ENCODE results near the gene STARD3. TPM values are rescaled to one million over a fixed set of nuclear protein-coding genes. Genes with fewer than 3 reads are reported as not detected.

Gene STARD3
- total and polyA plus RNA-seq, 4 experiments from 2014 or later = 42.2 to 110 (median 73.8) TPM

- Histone ChIP-seq H3K36me3 (ENCODE audit: insufficient read depth, low read length) (no peaks in the 10 kb centered on the region), H3K9me3 (ENCODE audit: control insufficient read depth in 1 of 2, low read length in 2 of 2) (no peaks in the 10 kb centered on the region), H3K27ac (ENCODE audit: low read depth, low read length) (no peak overlapping the region), H3K4me1 (ENCODE audit: insufficient read depth, low read length) (peaks cover 21% of the 10 kb centered on the region), H3K4me3 (ENCODE audit: low read length in 2 of 2) (no peak overlapping the region), H3K27me3 (ENCODE audit: insufficient read depth, low read length) (peaks cover 19% of the 10 kb centered on the region)
- H3K36me3 Mint-ChIP-seq = peaks cover 0 to 1% of the 10 kb centered on the region in 2 donors
- H3K27me3 Mint-ChIP-seq = peaks cover 26 to 32% of the 10 kb centered on the region in 2 donors
- no peaks in the 10 kb centered on the region for H3K9me3 Mint-ChIP-seq
- POLR2A ChIA-PET (ENCODE audit: partially characterized antibody) = interaction anchor here (1.3 to 1.5 kb wide), 2 partner anchors 10 to 103 kb away, joined by 3 to 5 read pairs; partner anchors contain the start of genes MIEN1 and STARD3
- H3K4me3 Mint-ChIP-seq = peak overlapping the region in 6 of 8 donors; percentile 30 to 67 (median 41)
- intact Hi-C loops (cut with micrococcal nuclease) = no loop called here
- no peak for DNase-seq
- H3K4me1 Mint-ChIP-seq = peaks cover 9 to 29% (median 18%) of the 10 kb centered on the region in 4 donors
- no peak overlapping the region for H3K27ac Mint-ChIP-seq
- CTCF ChIA-PET (ENCODE audit: partially characterized antibody) = interaction anchor here (1.6 to 9.1 kb wide), 3 partner anchors 6 to 80 kb away, joined by 3 to 114 read pairs (median 87); no protein-coding TSS in a partner anchor
These were observed 9.8 kb upstream of the STARD3 start for GRCh38 chr17:39627047-39627711.

DNA sequence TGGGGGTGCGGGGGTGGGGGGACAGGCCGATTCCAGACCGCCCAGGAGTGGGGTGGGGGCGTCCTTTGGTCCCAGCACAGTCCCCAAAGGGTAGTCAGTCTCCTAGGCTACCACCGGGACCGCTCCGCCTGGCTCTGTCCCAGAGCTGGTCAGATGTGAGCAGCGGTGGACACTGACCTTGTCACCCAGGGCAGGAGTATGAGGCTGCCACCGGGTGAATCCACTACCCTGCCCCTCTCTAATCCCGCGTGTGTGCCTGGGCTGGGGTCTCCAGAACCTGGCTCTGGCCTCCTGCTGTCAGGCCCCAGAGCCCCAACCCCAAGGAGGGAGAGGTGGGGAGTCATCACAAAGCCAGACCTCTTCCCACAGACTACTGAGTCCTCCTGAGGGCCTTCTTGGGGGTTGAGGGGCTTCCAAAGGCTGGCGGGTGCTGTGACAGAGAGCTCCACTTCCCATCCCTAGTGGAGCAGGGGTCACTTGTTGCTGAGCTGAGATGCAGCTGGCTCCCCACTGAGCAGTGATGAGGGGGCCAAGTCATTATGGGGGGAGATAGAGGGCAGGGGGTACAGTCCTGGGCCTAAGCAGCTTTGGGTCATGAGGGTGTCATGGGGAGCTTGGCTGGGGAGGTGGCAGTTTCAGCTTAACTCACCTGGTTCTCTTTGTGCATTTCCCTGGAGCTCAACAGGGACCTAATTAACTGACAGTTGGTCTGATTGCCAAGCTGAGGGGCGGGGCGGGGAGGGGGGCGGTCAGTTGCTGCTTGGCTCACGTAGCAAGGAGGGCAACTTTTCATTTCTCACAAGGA, 9.0 kb upstream of the STARD3 start:
- peaks cover 0 to 1% of the 10 kb centered on the region in 2 donors for H3K36me3 Mint-ChIP-seq
- Histone ChIP-seq H3K9me3 (ENCODE audit: control insufficient read depth in 1 of 2, low read length in 2 of 2) (no peaks in the 10 kb centered on the region), H3K4me1 (ENCODE audit: insufficient read depth, low read length) (peaks cover 15% of the 10 kb centered on the region), H3K27me3 (ENCODE audit: insufficient read depth, low read length) (peaks cover 19% of the 10 kb centered on the region), H3K4me3 (ENCODE audit: low read length in 2 of 2) (no peak overlapping the region), H3K36me3 (ENCODE audit: insufficient read depth, low read length) (no peaks in the 10 kb centered on the region), H3K27ac (ENCODE audit: low read depth, low read length) (no peak overlapping the region)
- H3K9me3 Mint-ChIP-seq = no peaks in the 10 kb centered on the region
- no peak overlapping the region for H3K27ac Mint-ChIP-seq
- ChIA-PET POLR2A (ENCODE audit: partially characterized antibody) (interaction anchor here (1.3 to 1.5 kb wide), 2 partner anchors 9 to 102 kb away, joined by 3 to 5 read pairs; partner anchors contain the start of genes MIEN1 and STARD3), CTCF (ENCODE audit: partially characterized antibody) (interaction anchor here (0.6 to 1.6 kb wide), 5 partner anchors 11 to 349 kb away, joined by 3 to 4 read pairs (median 3); partner anchors contain the start of gene MIEN1)
- DNase-seq = no peak
- intact Hi-C loops (cut with micrococcal nuclease) = no loop called here
- peaks cover 7 to 23% (median 13%) of the 10 kb centered on the region in 4 donors for H3K4me1 Mint-ChIP-seq
- peak overlapping the region in 2 of 8 donors; percentile 17 to 25 for H3K4me3 Mint-ChIP-seq
- H3K27me3 Mint-ChIP-seq = peaks cover 26 to 31% of the 10 kb centered on the region in 2 donors

GRCh38 chr17:39628655-39629493, 8.1 kb upstream of the STARD3 start:
- Mint-ChIP-seq H3K9me3 (no peaks in the 10 kb centered on the region), H3K36me3 (no peaks in the 10 kb centered on the region), H3K27ac (peak overlapping the region in 1 of 7 donors; percentile 48), H3K27me3 (peaks cover 26 to 31% of the 10 kb centered on the region in 2 donors), H3K4me1 (peaks cover 3 to 13% (median 6%) of the 10 kb centered on the region in 4 donors), H3K4me3 (peak overlapping the region in 1 of 8 donors; percentile 68)
- no peak overlapping the region for H3K27ac ChIP-seq (ENCODE audit: low read depth, low read length)
- DNase-seq = peak in 1 of 5 donors; percentile 3
- H3K27me3 ChIP-seq (ENCODE audit: insufficient read depth, low read length) = peaks cover 19% of the 10 kb centered on the region
- H3K4me1 ChIP-seq (ENCODE audit: insufficient read depth, low read length) = peaks cover 6% of the 10 kb centered on the region
- intact Hi-C loops (cut with micrococcal nuclease) = no loop called here
- H3K4me3 ChIP-seq (ENCODE audit: low read length in 2 of 2) = no peak overlapping the region
- H3K36me3 ChIP-seq (ENCODE audit: insufficient read depth, low read length) = no peaks in the 10 kb centered on the region
- POLR2A ChIA-PET (ENCODE audit: partially characterized antibody) = interaction anchor here (1.3 to 1.5 kb wide), 2 partner anchors 9 to 102 kb away, joined by 3 to 5 read pairs; partner anchors contain the start of genes MIEN1 and STARD3
- no peaks in the 10 kb centered on the region for H3K9me3 ChIP-seq (ENCODE audit: control insufficient read depth in 1 of 2, low read length in 2 of 2)
- CTCF ChIA-PET (ENCODE audit: partially characterized antibody) = interaction anchor here (0.6 to 1.6 kb wide), 5 partner anchors 10 to 348 kb away, joined by 3 to 4 read pairs (median 3); partner anchors contain the start of gene MIEN1

DNA sequence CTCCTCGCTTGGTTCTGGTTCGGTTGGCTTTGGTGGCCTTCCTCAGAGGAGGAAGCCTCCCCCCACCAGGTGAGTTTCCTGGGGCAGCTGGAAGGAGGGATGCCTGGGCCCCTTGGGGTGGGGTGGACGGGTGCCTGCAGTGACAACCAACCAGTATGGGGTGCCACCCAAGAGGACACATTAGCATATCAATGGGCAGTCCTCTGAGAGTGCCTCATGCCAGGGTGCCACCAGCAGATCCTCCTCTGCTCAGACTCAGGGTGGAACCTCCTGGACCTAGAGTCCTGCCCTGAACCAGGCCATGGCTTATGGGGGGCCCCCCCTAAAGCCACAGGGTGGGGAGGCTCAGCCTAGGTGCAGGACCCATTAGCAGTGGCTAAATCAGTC, 7.5 kb upstream of the STARD3 start:
- H3K27me3 Mint-ChIP-seq = peaks cover 26 to 31% of the 10 kb centered on the region in 2 donors
- DNase-seq = peak in 1 of 5 donors; percentile 33
- H3K27ac Mint-ChIP-seq = no peak overlapping the region
- no peak overlapping the region for H3K27ac ChIP-seq (ENCODE audit: low read depth, low read length)
- ChIA-PET POLR2A (ENCODE audit: partially characterized antibody) (no interaction called here), CTCF (ENCODE audit: partially characterized antibody) (interaction anchor here (1.2 to 6.4 kb wide), 3 partner anchors 6 to 12 kb away, joined by 3 to 114 read pairs (median 3); partner anchors contain the start of gene PPP1R1B)
- peaks cover 19% of the 10 kb centered on the region for H3K27me3 ChIP-seq (ENCODE audit: insufficient read depth, low read length)
- no peak overlapping the region for H3K4me3 Mint-ChIP-seq
- peaks cover 7 to 13% (median 9%) of the 10 kb centered on the region in 4 donors for H3K4me1 Mint-ChIP-seq
- no peaks in the 10 kb centered on the region for H3K36me3 ChIP-seq (ENCODE audit: insufficient read depth, low read length)
- no peak overlapping the region for H3K4me3 ChIP-seq (ENCODE audit: low read length in 2 of 2)
- peaks cover 10% of the 10 kb centered on the region for H3K4me1 ChIP-seq (ENCODE audit: insufficient read depth, low read length)
- no peaks in the 10 kb centered on the region for H3K9me3 ChIP-seq (ENCODE audit: control insufficient read depth in 1 of 2, low read length in 2 of 2)
- H3K9me3 Mint-ChIP-seq = no peaks in the 10 kb centered on the region
- H3K36me3 Mint-ChIP-seq = no peaks in the 10 kb centered on the region
- intact Hi-C loops (cut with micrococcal nuclease) = no loop called here

- peaks cover 14% of the 10 kb centered on the region for H3K4me1 ChIP-seq (ENCODE audit: insufficient read depth, low read length)
- Mint-ChIP-seq H3K27me3 (peaks cover 25 to 31% of the 10 kb centered on the region in 2 donors), H3K36me3 (no peaks in the 10 kb centered on the region), H3K4me3 (no peak overlapping the region), H3K27ac (no peak overlapping the region), H3K9me3 (no peaks in the 10 kb centered on the region), H3K4me1 (peaks cover 7 to 13% (median 9%) of the 10 kb centered on the region in 4 donors)
- H3K27ac ChIP-seq (ENCODE audit: low read depth, low read length) = no peak overlapping the region
- H3K36me3 ChIP-seq (ENCODE audit: insufficient read depth, low read length) = no peaks in the 10 kb centered on the region
- no peaks in the 10 kb centered on the region for H3K9me3 ChIP-seq (ENCODE audit: control insufficient read depth in 1 of 2, low read length in 2 of 2)
- H3K4me3 ChIP-seq (ENCODE audit: low read length in 2 of 2) = no peak overlapping the region
- H3K27me3 ChIP-seq (ENCODE audit: insufficient read depth, low read length) = peaks cover 19% of the 10 kb centered on the region
- ChIA-PET POLR2A (ENCODE audit: partially characterized antibody) (no interaction called here), CTCF (ENCODE audit: partially characterized antibody) (interaction anchor here (6.4 kb wide), 1 partner anchor 6 kb away, joined by 114 read pairs; the partner anchor contains the start of gene PPP1R1B)
- intact Hi-C loops (cut with micrococcal nuclease) = no loop called here
- DNase-seq = peak in 1 of 5 donors; percentile 11
These were observed 7.0 kb upstream of the STARD3 start for GRCh38 chr17:39629898-39630297.

DNA sequence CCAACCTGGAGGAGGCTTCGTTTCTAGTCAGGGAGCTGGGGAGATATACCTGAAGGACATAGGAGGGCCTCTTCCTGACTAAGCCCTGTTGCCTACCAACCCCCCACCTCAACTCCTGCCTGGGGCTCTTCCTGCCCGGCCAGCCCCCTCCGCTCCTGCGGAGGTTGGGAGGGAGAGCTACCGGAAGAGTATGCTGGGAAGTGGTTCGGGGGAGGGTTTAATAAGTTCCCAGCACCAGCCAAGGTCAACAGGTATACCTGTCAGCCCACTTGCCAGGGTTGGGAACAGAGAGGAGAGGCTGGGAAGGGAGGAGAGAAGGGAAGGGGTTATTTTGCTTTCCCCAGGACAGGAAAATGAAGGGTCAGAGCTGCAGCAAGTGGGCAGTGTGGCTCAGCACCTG, 5.5 kb upstream of the STARD3 start:
- peak overlapping the region in 1 of 7 donors; percentile 68 for H3K27ac Mint-ChIP-seq
- no peaks in the 10 kb centered on the region for H3K36me3 Mint-ChIP-seq
- no peak for DNase-seq
- Histone ChIP-seq H3K4me1 (ENCODE audit: insufficient read depth, low read length) (peaks cover 18% of the 10 kb centered on the region), H3K4me3 (ENCODE audit: low read length in 2 of 2) (no peak overlapping the region), H3K36me3 (ENCODE audit: insufficient read depth, low read length) (no peaks in the 10 kb centered on the region), H3K9me3 (ENCODE audit: control insufficient read depth in 1 of 2, low read length in 2 of 2) (no peaks in the 10 kb centered on the region), H3K27me3 (ENCODE audit: insufficient read depth, low read length) (peaks cover 9% of the 10 kb centered on the region), H3K27ac (ENCODE audit: low read depth, low read length) (no peak overlapping the region)
- no peaks in the 10 kb centered on the region for H3K9me3 Mint-ChIP-seq
- intact Hi-C loops (cut with micrococcal nuclease) = no loop called here
- H3K4me1 Mint-ChIP-seq = peaks cover 5 to 15% (median 8%) of the 10 kb centered on the region in 4 donors
- peaks cover 11 to 22% of the 10 kb centered on the region in 2 donors for H3K27me3 Mint-ChIP-seq
- ChIA-PET CTCF (ENCODE audit: partially characterized antibody) (interaction anchor here (1.1 to 6.4 kb wide), 3 partner anchors 8 to 122 kb away, joined by 3 to 114 read pairs (median 3); partner anchors contain the start of gene PPP1R1B), POLR2A (ENCODE audit: partially characterized antibody) (interaction anchor here (1.1 kb wide), 1 partner anchor 40 kb away, joined by 3 read pairs; no protein-coding TSS in a partner anchor)
- H3K4me3 Mint-ChIP-seq = no peak overlapping the region

All from CD4-positive, alpha-beta memory T cell (primary cell).